H1 (cell line): ENCODE data around the gene EDC3.

Experiments used
- CTCF ChIP-seq, 3 experiments: IDR thresholded peaks; 1 replicate in 2 of 3; 2 replicates in 1 of 3; pipeline versions ENCODE4 v1.5.1 to v1.6.1; 2011; ENCODE audit warnings: low read length in 3 of 3, mild to moderate bottlenecking in 3 of 3, inconsistent platforms in 2 of 3, low read depth in 1 of 3, moderate library complexity in 1 of 3; ENCODE audit not compliant: insufficient read depth in 1 of 3; ENCODE audit errors: control extremely low read depth in 1 of 3
- EGR1 ChIP-seq: IDR thresholded peaks from 2 replicates; pipeline ENCODE4 v1.6.1; 2011; ENCODE audit warnings: low read depth, low read length, borderline replicate concordance
- JUN ChIP-seq: IDR thresholded peaks from 2 replicates; pipeline ENCODE4 v1.6.1; 2011; ENCODE audit warnings: low read depth, mild to moderate bottlenecking, improper control_type of control experiment, low read length
- NANOG ChIP-seq: IDR thresholded peaks from 2 replicates; pipeline ENCODE4 v1.6.1; 2011; ENCODE audit warnings: low read length, low read depth, mild to moderate bottlenecking, inconsistent platforms; ENCODE audit not compliant: insufficient read depth, poor library complexity, severe bottlenecking
- POLR2A ChIP-seq, 2 experiments: IDR thresholded peaks; 1 replicate in 1 of 2; 2 replicates in 1 of 2; pipeline ENCODE4 v1.6.1; 2011; ENCODE audit warnings: low read depth in 2 of 2, low read length in 2 of 2, mild to moderate bottlenecking in 2 of 2; ENCODE audit errors: control extremely low read depth in 1 of 2
- RAD21 ChIP-seq, 2 experiments: IDR thresholded peaks in 1 of 2; conservative IDR thresholded peaks in 1 of 2; 2 replicates each; pipeline ENCODE4 v1.6.1; 2011; ENCODE audit warnings: low read depth in 2 of 2, low read length in 2 of 2, improper control_type of control experiment in 1 of 2, inconsistent platforms in 1 of 2, mild to moderate bottlenecking in 1 of 2, moderate library complexity in 1 of 2
- RFX5 ChIP-seq: IDR thresholded peaks from 2 replicates; pipeline ENCODE4 v1.6.1; 2011; ENCODE audit warnings: low read depth, low read length, improper control_type of control experiment, borderline replicate concordance
- TAF1 ChIP-seq: IDR thresholded peaks from 2 replicates; pipeline ENCODE4 v1.6.1; 2011; ENCODE audit warnings: mild to moderate bottlenecking, low read depth, low read length

DNA sequence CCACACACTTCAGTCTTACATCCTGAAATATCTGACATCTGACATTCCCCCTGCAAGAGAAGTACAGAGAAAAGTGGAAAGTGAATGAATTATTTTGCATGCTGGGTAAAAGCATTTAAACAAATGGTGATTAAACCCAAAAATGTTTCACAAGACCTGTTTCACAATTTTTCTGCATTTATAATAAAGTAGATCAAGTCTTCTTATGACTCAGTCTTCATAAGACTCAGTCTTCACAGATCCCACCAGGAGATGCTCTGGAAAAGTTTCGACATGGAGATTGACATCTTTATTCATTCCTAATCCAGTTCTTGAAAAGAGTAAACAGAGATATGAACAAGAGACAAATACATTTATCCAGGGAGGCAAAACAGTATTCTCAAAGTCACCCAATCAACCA, 13.2 kb upstream of the EDC3 start:
- TF ChIP-seq NANOG (no peak), EGR1 (no peak), POLR2A (IDR thresholded peaks at IDR 0.05; ENCODE audit: control extremely low read depth in 1 of 2, low read depth in 2 of 2, low read length in 2 of 2) (no peak), JUN (no peak), TAF1 (no peak), RFX5 (no peak), RAD21 (IDR thresholded peaks at IDR 0.05 in 1 of 2, conservative IDR thresholded peaks at IDR 0.05 in 1 of 2; ENCODE audit: low read depth in 2 of 2, low read length in 2 of 2) (no peak), CTCF (IDR thresholded peaks at IDR 0.05; ENCODE audit: control extremely low read depth in 1 of 3, insufficient read depth in 1 of 3, low read depth in 1 of 3, low read length in 3 of 3) (no peak)
